Lung microvascular endothelial cell (primary cell): ENCODE results near the gene MED29. TPM values are rescaled to one million over a fixed set of nuclear protein-coding genes. Genes with fewer than 3 reads are reported as not detected.
"Not testable (repeated sequence)": the region's sequence is repeated elsewhere in the genome, so short reads cannot be mapped to it uniquely, and the experiment has no call there.

ENCODE experiments used
- DNase-seq, 2 donors: peaks; one replicate each; pipeline versions ENCODE4 v3.0.0 to v3.0.0-alpha.2; 2010; ENCODE audit warnings: low read depth in 2 of 2
- total RNA-seq: library from RNA; depleted of rRNA; stranded (reverse); fragments of >200 nt; gene quantifications from 2 replicates; pipeline ENCODE4 v1.2.1, GENCODE V29; 2014

MED29 gene
- total RNA-seq, 1 donor from 2014 or later = 13.5 TPM

DNA sequence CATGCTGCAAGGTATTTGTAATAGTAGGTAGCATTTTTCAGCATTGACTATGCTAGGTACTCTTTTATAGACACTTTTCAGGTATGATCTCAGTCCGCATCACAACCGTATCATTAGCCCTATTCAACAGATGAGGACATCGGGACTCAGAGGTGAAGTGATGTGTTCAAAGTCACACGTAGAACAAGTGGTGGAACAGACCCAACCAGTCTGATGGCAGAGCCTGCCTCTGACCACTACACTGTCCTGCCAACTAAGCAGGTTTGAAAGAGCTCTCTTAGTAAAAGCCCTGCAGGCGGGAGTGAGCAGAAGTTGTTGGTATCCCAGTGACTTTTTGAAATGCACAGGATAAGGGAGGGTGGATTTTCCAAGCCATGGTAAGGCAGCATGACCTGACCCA, 20.4 kb upstream of the MED29 start:
- no peak for DNase-seq

DNA sequence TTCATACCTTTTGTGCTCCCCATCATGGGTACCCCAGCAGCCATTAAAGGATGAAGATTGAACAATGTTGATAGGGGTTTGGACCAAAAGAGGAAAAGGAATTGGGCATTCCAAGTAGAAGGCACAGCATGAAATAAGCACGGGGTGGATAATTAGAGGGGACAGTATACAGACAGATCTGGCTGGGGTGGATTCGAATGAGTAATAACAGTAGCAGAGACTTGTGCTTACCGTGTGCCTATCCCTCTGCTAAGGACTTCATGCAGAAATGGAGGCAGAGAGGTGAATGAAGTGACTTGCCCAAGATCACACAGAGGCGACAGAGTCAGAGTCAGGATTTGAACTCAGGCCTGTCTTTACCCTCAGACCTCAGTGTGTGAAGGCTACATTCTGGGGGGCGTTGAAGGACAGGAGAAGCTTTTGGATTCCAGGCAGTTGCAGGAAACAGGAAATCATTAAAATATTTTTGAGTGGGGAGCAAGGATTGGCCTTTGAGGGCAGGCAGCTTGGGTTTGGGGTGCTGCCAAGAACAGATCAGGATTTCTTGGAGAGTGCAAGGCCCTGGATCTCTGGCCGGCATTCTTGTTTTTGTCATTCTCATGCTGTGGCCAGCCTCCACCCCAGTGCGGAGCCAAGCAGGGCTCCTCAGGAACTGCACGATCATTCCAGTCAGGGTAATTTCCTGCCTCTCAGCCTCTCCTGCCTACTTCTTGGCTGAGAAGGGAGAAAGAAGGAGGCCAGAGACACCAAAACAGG, 19.0 kb upstream of the MED29 start:
- peak in 1 of 2 donors; percentile 87 for DNase-seq

DNA sequence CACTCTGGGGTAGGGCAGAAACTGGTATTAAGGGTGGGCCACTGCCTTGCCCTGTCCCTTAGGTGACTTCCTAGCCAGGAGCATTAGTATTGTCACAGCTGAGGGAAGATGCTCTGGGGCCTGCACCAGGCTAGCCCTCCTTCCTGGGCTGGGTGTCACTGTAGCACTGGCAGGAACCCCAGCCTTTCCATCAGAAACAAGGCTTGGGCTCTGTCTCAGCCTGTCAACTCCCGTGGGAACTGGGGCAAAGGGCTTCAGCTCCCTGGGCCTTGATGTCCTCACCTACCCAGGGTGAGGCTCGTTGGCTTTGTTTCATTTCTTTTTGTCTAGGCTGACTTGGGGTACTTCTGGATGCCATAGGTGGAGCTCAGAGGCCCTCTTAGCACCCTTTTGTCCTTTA, 18.2 kb upstream of the MED29 start:
- peak in 1 of 2 donors; percentile 50 for DNase-seq

DNA sequence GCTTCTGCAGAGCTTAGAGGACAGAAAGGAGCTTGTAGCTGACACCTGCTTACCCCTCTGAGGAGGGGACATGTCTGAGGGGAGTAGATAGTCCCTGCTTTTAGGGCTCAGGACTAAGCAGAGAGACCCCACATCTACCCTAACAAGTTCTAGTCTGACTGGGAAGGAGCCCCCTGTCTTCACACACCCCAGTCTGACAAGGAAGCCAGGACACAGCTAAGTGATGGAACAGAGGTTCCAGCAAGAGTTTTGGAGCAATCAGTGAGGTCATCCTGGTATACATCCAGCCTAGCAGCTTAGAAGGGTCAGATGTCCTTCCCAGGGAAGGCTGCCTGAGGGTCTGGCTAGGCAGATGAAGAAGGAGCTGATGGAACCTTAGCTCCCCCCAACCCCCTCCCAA, 15.2 kb upstream of the MED29 start:
- no peak for DNase-seq

DNA sequence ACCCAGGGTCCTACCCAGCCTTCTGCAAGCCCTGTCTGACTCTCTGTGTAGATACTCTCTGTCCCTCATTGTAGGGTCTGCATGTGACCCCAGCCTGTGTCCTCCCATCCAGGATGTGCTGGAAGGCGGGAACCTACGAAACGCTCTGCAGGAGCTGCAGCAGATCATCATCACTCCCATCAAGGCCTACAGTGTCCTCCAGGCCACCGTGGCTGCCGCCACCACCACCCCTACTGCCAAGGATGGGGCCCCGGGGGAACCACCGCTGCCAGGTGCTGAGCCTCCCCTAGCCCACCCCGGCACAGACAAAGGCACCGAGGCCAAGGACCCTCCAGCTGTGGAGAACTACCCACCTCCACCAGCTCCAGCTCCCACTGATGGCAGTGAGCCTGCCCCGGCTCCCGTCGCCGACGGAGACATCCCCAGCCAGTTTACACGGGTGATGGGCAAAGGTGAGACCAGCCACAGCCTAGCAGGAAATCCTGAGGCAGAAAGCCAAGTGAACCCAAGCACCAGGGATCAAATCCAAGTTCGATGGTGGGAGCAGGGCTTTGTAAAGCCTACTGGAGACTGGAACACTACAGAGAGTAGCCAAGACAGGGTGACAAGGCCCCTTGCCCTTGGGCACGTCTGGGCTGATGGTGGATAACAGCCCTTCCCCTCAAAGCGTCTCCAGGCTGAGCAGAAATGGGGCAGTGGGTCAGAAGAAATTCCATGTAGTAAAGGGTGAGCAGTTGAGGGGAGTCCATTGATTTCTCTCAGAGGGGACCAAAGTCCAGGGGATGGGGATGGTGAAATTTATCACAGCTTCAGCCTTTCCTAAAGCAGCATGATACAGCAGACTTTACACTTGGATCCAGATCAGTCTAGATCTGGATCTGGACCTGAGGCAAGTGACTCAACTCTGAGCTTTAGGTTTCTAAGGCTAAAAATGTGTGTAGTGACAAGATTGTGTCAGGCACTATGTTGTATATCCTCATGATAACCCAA, 13.5 kb upstream of the MED29 start:
- DNase-seq = no peak

DNA sequence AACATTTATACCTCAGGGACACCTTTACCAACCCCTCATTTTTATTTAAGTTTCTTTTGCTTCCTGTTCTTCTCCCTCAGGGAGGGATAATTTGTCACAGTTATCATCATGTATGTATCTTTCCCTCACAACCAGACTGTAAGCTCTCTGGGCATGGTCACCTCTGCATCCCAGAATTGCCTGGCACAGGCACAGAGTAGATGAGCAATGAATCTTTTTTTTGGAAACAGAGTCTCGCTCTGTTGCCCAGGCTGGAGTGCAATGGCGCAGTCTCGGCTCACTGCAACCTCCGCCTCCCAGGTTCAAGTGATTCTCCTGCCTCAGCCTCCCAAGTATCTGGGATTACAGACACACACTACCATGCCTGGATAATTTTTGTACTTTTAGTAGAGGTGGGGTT, 11.8 kb upstream of the MED29 start:
- DNase-seq = not testable (repeated sequence)

DNA sequence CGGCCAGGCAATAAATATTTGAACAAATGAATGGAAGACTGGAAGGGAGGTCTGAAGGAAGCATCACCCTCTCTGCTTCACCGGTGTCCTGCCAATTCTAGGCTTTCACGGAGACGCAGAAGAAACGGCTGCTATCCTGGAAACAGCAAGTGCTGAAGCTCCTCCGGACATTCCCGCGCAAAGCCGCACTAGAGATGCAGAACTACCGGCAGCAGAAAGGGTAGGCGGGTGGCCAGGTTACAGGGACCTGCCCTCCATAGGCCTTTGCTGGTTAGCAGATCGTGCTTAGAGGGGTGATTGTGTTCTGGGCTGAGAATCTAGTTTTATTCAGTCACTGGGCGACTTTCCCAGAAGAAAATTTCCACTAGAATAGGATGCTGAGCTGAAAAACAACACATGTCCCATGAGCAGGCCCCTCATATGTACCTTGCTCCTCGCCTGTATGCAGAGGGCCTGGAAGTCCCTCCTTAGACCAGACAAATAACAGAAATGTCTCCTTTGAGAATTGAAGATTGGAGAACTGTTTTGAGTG, 11.2 kb upstream of the MED29 start:
- no peak for DNase-seq

DNA sequence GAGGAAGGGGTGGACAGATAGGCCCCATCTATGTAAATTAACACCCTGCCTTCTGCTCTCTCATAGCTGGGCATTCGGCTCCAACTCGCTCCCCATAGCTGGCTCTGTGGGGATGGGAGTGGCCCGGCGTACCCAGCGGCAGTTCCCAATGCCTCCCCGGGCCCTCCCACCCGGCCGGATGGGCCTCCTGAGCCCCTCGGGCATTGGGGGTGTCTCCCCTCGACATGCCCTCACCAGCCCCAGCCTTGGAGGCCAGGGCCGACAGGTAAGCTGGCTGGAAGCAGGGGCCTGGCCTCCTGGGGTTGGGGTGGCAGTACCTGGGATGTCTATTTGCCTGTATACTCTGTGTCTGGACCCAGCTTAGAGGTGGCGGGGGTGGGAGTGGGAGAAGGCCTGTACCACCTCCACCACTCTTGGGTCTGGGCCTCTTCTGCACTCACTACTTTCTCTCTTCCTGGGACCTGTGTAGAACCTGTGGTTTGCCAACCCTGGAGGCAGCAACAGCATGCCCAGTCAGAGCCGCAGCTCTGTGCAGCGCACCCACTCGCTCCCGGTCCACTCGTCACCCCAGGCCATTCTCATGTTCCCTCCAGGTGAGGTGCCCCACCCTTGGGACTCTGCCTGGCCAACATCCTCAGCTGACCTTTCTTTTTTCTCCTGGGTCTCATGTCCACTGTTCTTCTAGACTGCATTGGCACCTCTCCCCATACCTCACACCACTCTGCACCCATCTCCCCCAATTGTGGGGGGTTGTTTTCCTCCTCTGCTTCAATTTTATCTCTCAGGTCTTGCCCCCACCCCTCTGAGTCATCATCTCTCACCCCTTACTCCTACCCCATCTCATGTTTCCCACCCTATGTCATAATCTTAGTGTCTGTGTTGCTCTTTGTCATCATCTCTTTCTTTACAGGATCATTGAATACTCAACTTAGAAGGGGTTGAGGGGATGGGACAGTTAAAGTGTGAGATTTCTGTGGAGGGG, 10.4 kb upstream of the MED29 start:
- DNase-seq = no peak

DNA sequence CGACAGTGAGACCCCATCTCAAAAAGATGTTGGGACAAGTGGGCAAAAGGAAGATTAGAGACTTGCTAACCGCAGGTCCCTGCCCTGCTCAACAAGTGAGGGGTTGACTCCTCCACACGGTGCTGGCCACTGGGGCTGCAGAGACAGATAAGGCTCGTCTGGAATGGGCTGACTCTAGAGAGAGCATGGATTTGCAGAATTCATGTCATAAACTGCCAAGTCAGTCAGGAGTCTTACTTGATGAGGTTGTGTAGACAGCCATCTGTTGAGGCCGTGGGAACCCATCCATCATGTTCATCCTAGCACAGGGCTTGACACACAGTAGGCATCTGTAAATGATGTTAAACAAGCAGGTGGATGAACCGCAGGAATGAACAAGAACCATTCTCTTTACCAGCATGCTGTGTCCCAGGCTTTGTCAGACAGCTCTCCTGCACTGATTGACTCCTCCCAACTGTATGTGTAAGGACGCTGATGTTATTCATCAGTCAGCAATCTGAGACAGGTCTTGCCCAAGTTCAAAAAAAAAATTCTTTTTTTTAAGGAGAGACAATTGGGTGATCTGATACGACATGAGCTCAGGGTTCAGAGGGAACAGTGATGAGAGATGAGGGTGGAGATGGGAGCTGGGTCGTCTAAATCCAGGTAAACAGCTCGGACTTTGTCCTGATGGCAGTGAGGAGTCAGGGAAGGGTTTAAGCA, 9.1 kb upstream of the MED29 start:
- no peak for DNase-seq

DNA sequence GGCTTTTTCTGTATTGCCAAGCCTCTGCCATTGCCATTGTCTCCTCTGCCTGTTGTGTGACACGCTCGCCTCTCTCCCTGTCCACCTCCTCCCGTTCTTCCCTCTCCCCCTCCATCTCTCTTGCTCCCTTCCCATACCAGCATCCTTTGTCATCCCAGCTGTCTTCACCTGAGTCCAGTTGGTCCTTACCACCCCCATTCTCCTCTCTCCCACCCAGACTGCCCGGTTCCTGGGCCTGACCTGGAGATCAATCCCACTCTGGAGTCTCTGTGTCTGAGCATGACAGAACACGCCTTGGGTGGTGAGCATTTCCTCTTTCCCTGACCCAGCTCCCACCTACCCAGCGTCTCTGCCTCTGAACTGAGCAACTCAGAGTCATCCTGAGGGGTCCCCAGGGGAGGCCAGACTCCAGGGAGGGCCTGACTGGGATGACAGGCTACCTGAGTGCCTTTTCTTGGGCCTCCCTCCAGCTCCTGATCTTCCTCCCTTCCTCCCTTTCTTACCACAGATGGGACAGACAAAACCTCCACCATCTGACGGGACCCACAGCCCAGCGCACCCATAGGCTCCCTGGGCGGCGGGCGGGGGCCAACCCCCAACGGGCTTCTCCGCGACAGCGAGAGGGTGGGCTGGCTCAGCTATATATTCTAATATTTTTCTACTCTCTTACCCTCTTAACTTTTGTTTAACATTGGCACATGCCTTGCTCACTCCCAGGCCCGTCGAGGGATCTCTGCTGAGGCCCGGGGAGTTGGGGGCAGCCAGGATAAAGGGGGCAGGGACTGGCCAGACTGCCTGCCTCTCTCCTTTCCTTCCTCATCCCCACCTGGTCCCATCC, 8.0 kb upstream of the MED29 start:
- DNase-seq = no peak

DNA sequence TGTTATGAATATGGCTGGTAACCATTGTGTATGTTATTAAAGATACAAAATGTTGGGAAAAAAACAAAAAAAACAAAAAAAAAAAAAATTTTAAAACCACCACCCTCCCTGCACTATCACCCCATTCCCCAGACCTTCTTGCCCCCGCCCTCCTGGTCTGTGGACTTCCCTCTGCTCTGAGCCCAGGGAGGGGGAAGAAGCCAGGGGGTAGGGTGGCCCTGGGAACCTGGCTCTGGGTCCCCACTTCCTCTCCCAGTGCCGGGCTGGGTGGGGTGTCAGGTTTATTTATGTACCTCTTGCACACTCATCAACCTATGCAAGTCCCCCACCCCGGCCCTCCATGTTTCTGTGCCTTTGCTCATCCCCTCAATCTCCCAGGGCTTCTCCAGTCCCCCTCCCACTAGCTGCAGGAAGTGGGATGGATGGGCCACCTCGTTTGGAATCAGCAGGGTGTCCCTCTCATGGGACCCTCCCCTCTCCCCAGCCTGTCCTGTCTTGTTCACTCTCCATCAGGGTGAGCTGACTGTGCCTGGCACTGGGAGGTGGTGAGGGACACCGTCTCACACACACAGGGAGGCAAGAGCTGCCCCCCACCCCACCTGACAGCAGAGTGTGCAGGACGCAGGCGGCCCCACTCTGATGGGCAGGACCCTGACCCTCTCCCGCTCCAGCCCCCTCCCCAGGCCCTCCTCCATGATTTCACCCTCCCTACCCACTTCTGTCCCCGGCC, 6.2 kb upstream of the MED29 start:
- DNase-seq = no peak

DNA sequence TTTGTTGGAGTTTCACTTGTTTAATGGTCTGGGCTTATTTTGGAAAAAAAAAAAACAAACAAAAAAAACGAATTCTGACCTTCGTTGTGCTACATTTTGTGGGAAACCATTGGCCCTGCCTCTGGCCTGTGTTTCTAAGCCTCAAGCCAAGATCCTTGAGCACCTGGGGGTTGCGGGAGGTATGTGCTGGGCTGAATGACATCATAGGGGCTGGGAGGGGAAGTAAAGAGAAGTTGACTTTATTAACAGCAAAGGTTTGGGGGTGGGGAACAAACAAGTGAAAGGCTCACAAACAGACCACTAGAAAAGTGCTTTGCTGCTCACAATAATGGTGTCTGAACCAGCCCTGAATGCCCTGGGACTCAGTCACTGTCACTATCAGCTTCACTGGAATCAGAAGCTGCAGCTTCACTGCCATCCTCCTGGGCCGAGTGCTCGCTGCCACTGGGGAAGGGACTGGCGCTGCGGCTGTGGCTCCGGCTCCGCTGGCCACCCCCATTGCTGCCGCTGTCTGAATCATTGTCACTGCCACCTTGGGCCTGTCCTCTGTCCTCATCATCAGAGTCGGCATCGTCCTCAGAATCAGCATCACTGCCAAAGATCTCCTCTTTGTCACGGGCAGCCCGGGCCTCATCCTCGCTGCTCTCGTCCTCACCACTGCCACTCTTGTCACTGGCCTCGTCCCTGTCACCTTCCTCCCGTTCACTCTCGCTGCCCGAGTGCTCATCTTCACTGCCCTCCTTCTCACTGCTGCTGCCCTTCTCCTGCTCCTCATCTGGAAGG, 5.4 kb upstream of the MED29 start:
- DNase-seq = no peak

DNA sequence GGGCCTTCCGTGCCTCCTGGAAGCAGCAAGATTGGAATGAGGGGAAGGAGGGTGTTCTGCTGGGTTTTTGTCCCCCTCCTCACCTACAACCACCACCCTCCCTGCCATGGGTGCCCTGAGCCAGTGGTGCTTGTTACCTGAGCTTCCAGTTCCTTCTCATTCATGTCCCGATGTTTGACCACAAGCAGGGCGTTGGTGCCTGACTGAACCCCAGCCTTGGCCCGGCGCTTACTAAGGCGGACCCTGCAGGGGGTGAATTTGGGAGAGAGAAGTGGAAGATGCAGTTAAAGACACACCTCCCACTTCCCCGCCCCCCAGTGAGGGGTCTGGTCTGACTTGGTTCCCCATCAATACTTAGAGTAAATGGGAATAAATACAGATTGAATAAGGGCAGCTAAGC, 4.6 kb upstream of the MED29 start:
- DNase-seq = no peak

DNA sequence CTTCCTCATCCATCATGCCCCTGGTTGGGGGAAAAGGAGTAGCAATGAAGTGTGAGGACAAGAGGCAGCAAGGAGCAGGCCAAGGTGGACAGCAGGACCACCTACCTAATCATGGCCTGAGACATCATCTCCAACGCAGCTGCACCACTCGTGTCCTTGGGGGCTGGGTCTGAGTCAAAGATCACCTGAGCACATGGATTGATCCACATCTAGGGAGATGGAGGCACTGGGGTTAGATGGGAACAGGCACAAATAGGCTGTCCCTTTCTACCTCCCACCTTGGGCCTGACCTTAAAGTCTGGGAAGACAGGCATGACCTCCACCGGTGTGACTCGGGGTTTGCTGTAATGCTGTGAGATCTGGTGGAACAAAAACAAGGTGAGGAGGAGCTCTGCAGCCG, 2.5 kb upstream of the MED29 start:
- no peak for DNase-seq

DNA sequence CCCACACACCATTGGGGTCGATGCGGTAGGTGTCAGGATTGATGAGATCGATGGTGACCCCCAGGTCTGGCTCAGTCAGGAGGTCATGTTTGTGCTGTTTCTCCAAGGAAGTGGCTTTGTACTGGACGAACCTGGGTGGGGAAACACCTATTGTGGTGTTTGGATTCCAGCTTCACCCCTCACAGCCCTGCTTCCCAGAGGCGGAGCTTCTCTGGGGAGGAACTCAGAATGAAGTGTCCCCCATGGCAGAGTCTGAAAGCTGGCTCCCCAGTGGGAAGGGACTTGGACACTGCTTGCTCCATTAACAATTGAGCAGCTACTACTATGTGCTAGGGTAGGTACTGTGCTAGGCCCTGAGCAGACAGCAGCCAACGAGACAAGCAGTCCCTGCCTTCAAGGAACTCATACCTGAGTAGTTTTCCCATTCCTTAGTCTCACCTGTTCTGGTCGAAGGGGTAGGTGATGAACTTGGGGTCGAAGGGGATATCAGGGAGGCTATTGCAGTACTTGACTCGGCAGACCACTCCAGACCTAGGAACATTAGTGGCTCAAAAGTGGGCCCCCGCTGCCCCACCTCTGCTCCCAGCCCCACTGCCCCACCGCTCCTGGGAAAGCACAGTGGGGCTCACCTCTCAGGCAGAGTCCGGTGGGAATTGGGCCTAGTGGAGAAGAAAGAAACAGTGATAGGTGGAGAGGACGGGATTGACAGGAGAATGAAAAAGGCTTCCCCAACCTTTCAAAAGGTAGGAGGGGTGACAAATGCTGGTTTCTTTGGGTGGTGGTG, 1.4 kb upstream of the MED29 start:
- DNase-seq = no peak

DNA sequence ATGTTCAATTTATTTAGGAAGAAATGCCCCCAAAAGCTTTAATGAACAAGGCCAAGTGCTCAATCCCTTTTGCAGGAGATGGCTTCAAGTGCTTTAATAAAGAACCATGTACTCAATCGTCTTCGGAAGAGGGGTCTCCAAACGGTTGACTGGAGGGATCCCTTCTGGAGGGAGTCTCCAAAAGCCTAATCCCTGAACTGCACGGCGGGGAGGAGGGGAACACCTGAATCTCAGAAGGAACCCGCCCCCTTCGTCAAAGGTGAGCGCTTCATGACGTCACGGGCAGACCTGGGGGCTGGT, 777 bp upstream of the MED29 start:
- no peak for DNase-seq
